H9 (cell line): ENCODE measurements around the gene LOXL1. TPM values are rescaled to one million over a fixed set of nuclear protein-coding genes. Genes with fewer than 3 reads are reported as not detected.

ENCODE experiments used
- DNase-seq: peaks from one replicate; pipeline ENCODE4 v3.0.0-alpha.2; 2017
- H2AFZ ChIP-seq: one replicate; pipeline ENCODE4 v1.6.1; 2013; ENCODE audit warnings: mild to moderate bottlenecking, low read length, control low read depth, moderate library complexity
- H2AK5ac ChIP-seq: 2 replicates; pipeline ENCODE4 v1.6.1; 2013; ENCODE audit warnings: low read length, control low read depth, mixed read lengths; ENCODE audit not compliant: insufficient read length
- H2BK120ac ChIP-seq: one replicate; pipeline ENCODE4 v1.6.1; 2013; ENCODE audit warnings: low read depth, mild to moderate bottlenecking, low read length, control low read depth, inconsistent platforms; ENCODE audit not compliant: poor library complexity, severe bottlenecking
- H2BK12ac ChIP-seq: 2 replicates; pipeline ENCODE4 v1.6.1; 2013; ENCODE audit warnings: low read length, control low read depth, mixed read lengths, low read depth; ENCODE audit not compliant: insufficient read length
- H2BK15ac ChIP-seq: 2 replicates; pipeline ENCODE4 v1.6.1; 2013; ENCODE audit warnings: low read depth, low read length, control low read depth
- H2BK20ac ChIP-seq: one replicate; pipeline ENCODE4 v1.6.1; 2013; ENCODE audit warnings: low read depth, mild to moderate bottlenecking, low read length, control low read depth, inconsistent platforms; ENCODE audit not compliant: poor library complexity, severe bottlenecking
- H2BK5ac ChIP-seq: 2 replicates; pipeline ENCODE4 v1.6.1; 2013; ENCODE audit warnings: low read length, control low read depth, mixed read lengths; ENCODE audit not compliant: insufficient read length
- H3K14ac ChIP-seq: 2 replicates; pipeline ENCODE4 v1.6.1; 2013; ENCODE audit warnings: low read length, control low read depth; ENCODE audit not compliant: insufficient read depth
- H3K18ac ChIP-seq: 2 replicates; pipeline ENCODE4 v1.6.1; 2013; ENCODE audit warnings: low read depth, mild to moderate bottlenecking, mixed read lengths, low read length, control low read depth; ENCODE audit not compliant: insufficient read length
- H3K23ac ChIP-seq: 2 replicates; pipeline ENCODE4 v1.6.1; 2013; ENCODE audit warnings: low read length, control low read depth, mixed read lengths, low read depth; ENCODE audit not compliant: insufficient read length
- H3K23me2 ChIP-seq: 2 replicates; pipeline ENCODE4 v1.6.1; 2013; ENCODE audit warnings: low read depth, mild to moderate bottlenecking, mixed read lengths, low read length, control low read depth; ENCODE audit not compliant: insufficient read length, poor library complexity, severe bottlenecking
- H3K27ac ChIP-seq: 2 replicates; pipeline ENCODE4 v1.5.1; 2013; ENCODE audit warnings: low read length, control low read depth, mixed read lengths, low read depth; ENCODE audit not compliant: insufficient read length
- H3K27me3 ChIP-seq: 2 replicates; pipeline ENCODE4 v1.6.1; 2013; ENCODE audit warnings: low read length, control low read depth, inconsistent platforms; ENCODE audit not compliant: insufficient read depth
- H3K4ac ChIP-seq: 2 replicates; pipeline ENCODE4 v1.6.1; 2013; ENCODE audit warnings: low read depth, mild to moderate bottlenecking, control low read depth, inconsistent platforms, low read length, moderate library complexity
- H3K4me1 ChIP-seq: 2 replicates; pipeline ENCODE4 v1.6.1; 2013; ENCODE audit warnings: low read length, control low read depth, inconsistent platforms; ENCODE audit not compliant: insufficient read depth
- H3K4me2 ChIP-seq: 2 replicates; pipeline ENCODE4 v1.6.1; 2013; ENCODE audit warnings: low read length, control low read depth, mixed read lengths; ENCODE audit not compliant: insufficient read length, insufficient read depth
- H3K56ac ChIP-seq: 2 replicates; pipeline ENCODE4 v1.6.1; 2013; ENCODE audit warnings: low read depth, mild to moderate bottlenecking, mixed read lengths, low read length, control low read depth; ENCODE audit not compliant: insufficient read length
- H3K79me1 ChIP-seq: 2 replicates; pipeline ENCODE4 v1.6.1; 2013; ENCODE audit warnings: low read depth, mild to moderate bottlenecking, moderate library complexity, low read length, control low read depth, inconsistent platforms; ENCODE audit not compliant: insufficient read depth, poor library complexity, severe bottlenecking
- H3K79me2 ChIP-seq: 2 replicates; pipeline ENCODE4 v1.6.1; 2013; ENCODE audit warnings: low read length, control low read depth, inconsistent platforms; ENCODE audit not compliant: insufficient read depth
- H3K9ac ChIP-seq: 2 replicates; pipeline ENCODE4 v1.6.1; 2013; ENCODE audit warnings: low read length, control low read depth, mixed read lengths; ENCODE audit not compliant: insufficient read length; ENCODE audit errors: extremely low read depth
- H3K9me3 ChIP-seq: one replicate; pipeline ENCODE4 v1.6.1; 2013; ENCODE audit warnings: low read depth, low read length, inconsistent platforms; ENCODE audit not compliant: control insufficient read depth
- H3T11ph ChIP-seq: one replicate; pipeline ENCODE4 v1.6.1; 2013; ENCODE audit warnings: mild to moderate bottlenecking, low read length, control low read depth, inconsistent platforms
- H4K20me1 ChIP-seq: one replicate; pipeline ENCODE4 v1.6.1; 2013; ENCODE audit not compliant: control insufficient read depth, insufficient read length, insufficient read depth
- H4K5ac ChIP-seq: 2 replicates; pipeline ENCODE4 v1.6.1; 2013; ENCODE audit warnings: low read depth, mild to moderate bottlenecking, mixed read lengths, low read length, control low read depth; ENCODE audit not compliant: insufficient read length
- H4K8ac ChIP-seq: replicated peaks from 2 replicates; pipeline ENCODE4 v1.6.1; 2013; ENCODE audit warnings: low read length, control low read depth, mixed read lengths, low read depth; ENCODE audit not compliant: insufficient read length
- H4K91ac ChIP-seq: 2 replicates; pipeline ENCODE4 v1.6.1; 2013; ENCODE audit warnings: low read depth, mild to moderate bottlenecking, moderate library complexity, mixed read lengths, low read length, control low read depth; ENCODE audit not compliant: insufficient read length
- H3K27ac Mint-ChIP-seq, 3 experiments: 2 replicates in 2 of 3; 3 replicates in 1 of 3; pipeline ENCODE4 v1.8.0; 2020 to 2021; ENCODE audit warnings: mixed read lengths in 3 of 3, mild to moderate bottlenecking in 1 of 3, moderate library complexity in 1 of 3
- H3K27me3 Mint-ChIP-seq: 2 replicates; pipeline ENCODE4 v1.8.0; 2021; ENCODE audit warnings: low read depth, mild to moderate bottlenecking, moderate library complexity, mixed read lengths
- H3K36me3 Mint-ChIP-seq, 3 experiments: 2 replicates in 2 of 3; 3 replicates in 1 of 3; pipeline ENCODE4 v1.8.0; 2020 to 2021; ENCODE audit warnings: low read depth in 3 of 3, mixed read lengths in 3 of 3; ENCODE audit not compliant: insufficient read depth in 1 of 3
- H3K4me1 Mint-ChIP-seq, 2 experiments: 2 replicates each; pipeline ENCODE4 v1.8.0; 2020; ENCODE audit warnings: mixed read lengths in 2 of 2
- H3K4me3 Mint-ChIP-seq, 2 experiments: 2 replicates in 1 of 2; 3 replicates in 1 of 2; pipeline ENCODE4 v1.8.0; 2020 to 2021; ENCODE audit warnings: mild to moderate bottlenecking in 2 of 2, mixed read lengths in 2 of 2, moderate library complexity in 1 of 2
- H3K9me3 Mint-ChIP-seq, 2 experiments: 2 replicates in 1 of 2; 3 replicates in 1 of 2; pipeline ENCODE4 v1.8.0; 2020; ENCODE audit warnings: mild to moderate bottlenecking in 2 of 2, mixed read lengths in 2 of 2, moderate library complexity in 1 of 2
- CTCF ChIP-seq: fragments of 200-600 bp; sonication (generic); conservative IDR thresholded peaks from 3 replicates; pipeline ENCODE4 v1.8.0; 2021; ENCODE audit warnings: antibody characterized with exemption, mild to moderate bottlenecking
- WGBS: extraction: QIAGEN DNeasy Blood & Tissue Kit; methylation state at CpG from one replicate; pipeline ENCODE4 v1.1.7; 2013; ENCODE audit warnings: missing lambda C conversion rate, low lambda C conversion rate, mixed read lengths; ENCODE audit not compliant: insufficient read length; ENCODE audit errors: extremely low coverage; 5-methylcytosine and 5-hydroxymethylcytosine counted together
- total RNA-seq: library from RNA; stranded (reverse); gene quantifications from 2 replicates; pipeline ENCODE4 v1.2.1, GENCODE V29; 2021

The LOXL1 gene
- total RNA-seq, 1 experiment from 2014 or later, result 9.1 TPM

GRCh38 chr15:73892446-73893226 lies 33.6 kb upstream of the LOXL1 start:
- no peak for TF ChIP-seq CTCF
- H3K27me3 Mint-ChIP-seq, result peaks cover 19% of the 10 kb centered on the region
- Histone ChIP-seq H2AFZ (no peak overlapping the region), H3K4ac (no peak overlapping the region), H3K23ac (no peak overlapping the region), H3K79me1 (no peaks in the 10 kb centered on the region), H2BK12ac (no peak overlapping the region), H2BK120ac (no peak overlapping the region), H3K4me1 (no peaks in the 10 kb centered on the region), H3K14ac (no peak overlapping the region), H2AK5ac (no peak overlapping the region), H3K27ac (no peak overlapping the region), H4K91ac (no peak overlapping the region), H3K9ac (no peak overlapping the region), H4K20me1 (no peaks in the 10 kb centered on the region), H3K9me3 (peaks cover 5% of the 10 kb centered on the region), H3K4me2 (no peak overlapping the region), H3K27me3 (no peaks in the 10 kb centered on the region), H3T11ph (no peak overlapping the region), H3K18ac (no peak overlapping the region), H4K5ac (no peak overlapping the region), H2BK20ac (no peak overlapping the region), H3K23me2 (no peaks in the 10 kb centered on the region), H3K56ac (no peak overlapping the region), H4K8ac (no peak overlapping the region), H3K79me2 (no peaks in the 10 kb centered on the region), H2BK5ac (no peak overlapping the region), H2BK15ac (no peak overlapping the region)
- H3K9me3 Mint-ChIP-seq, result peaks cover 0 to 9% of the 10 kb centered on the region in 2 experiments; a peak in 4 of 5 replicates
- no peak overlapping the region for H3K4me3 Mint-ChIP-seq
- H3K36me3 Mint-ChIP-seq, result peaks cover 0 to 6% (median 5%) of the 10 kb centered on the region in 3 experiments; a peak in 2 of 7 replicates
- peaks cover 9 to 13% of the 10 kb centered on the region in 2 experiments for H3K4me1 Mint-ChIP-seq
- DNase-seq, result peak; percentile 16
- no peak overlapping the region for H3K27ac Mint-ChIP-seq
- no CpG with 5 or more reads among the region's 13 CpGs for WGBS
